HG03280 (cell line): ENCODE measurements around the gene RERE.

Source experiments
- ATAC-seq: cut with Tn5 transposase; IDR thresholded peaks from one replicate; pipeline ENCODE4 v1.9.1; 2021; ENCODE audit warnings: mild to moderate bottlenecking, moderate library complexity; ENCODE audit not compliant: unreplicated experiment

The RERE gene

DNA sequence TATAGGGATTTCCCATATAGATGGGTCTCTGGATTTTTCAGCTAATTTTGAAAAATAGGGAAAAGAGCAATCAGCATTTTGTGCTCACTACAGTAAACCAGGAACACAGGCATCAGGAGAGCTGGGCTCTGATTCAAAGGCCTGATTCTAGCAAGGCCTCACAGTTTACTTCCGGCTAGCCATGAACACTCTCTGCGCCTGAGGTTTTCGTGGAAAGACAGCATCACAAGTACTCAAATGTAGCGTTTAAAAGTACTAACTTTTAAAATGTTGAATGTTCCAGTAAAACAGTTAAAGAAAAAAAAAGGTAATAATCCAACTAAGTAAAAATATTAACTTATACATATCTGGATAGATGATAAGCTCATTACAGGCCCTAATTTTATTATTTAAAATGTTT is 379.0 kb downstream of the RERE start:
- no peak for ATAC-seq

DNA sequence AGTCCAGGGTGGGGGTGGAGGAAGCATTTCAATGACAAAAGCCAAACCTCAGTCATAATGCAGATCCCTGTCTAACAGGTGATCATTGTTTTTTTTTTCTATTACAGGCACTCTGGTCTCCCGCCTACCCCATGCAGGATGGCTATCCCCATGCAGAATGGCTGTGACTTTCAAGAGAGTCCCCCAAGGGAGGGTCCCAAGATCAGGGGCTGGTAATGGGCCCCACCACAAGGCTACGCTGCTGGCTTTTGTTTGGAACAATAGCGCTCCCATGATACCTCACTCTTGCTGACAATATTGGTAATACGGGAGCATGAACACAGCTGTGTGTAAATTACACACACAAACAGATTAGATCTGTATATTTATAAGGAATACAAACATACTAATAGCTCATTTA is 380.1 kb downstream of the RERE start:
- no peak for ATAC-seq

DNA sequence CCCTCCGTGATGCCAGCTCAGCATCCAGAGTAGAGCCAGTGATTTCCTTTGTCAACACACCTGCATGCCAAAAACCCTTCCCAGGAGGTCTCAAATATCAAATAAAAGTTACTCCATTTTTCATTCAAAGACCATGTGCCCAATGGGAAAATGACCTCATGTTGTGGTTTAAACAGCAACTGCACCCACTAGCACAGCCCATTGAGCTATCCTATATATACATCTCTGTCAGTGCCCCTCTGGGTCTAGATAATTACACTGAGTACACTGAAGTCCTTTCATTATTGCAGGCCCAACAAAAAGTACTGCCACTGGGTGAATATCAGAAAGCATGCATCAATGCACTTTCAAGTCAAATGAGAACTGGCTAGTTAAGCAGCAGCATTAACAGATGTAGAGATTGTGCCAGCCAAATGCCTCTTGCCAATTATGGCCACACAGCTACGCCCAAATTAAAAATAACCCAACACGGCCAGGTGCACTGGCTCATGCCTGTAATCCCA is 381.8 kb downstream of the RERE start:
- ATAC-seq: no peak

DNA sequence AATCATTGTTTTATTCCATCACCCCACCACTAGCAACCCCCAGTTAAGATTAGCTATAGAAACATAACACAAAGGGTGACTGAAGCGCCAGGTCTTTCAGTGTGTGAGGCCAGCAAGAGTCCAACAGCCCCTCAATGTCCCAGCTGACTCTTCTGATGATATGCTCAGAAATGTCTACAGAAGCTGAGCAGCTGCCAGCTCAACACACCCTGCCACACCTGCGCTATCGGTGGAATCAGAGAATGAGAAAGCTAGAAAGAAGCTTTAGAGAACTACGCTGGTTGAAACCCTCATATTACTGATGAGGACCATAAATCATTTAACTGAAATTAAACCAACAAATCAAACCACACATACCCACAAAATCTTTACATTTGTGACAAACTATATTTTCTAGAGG is 383.3 kb downstream of the RERE start:
- ATAC-seq: no peak

DNA sequence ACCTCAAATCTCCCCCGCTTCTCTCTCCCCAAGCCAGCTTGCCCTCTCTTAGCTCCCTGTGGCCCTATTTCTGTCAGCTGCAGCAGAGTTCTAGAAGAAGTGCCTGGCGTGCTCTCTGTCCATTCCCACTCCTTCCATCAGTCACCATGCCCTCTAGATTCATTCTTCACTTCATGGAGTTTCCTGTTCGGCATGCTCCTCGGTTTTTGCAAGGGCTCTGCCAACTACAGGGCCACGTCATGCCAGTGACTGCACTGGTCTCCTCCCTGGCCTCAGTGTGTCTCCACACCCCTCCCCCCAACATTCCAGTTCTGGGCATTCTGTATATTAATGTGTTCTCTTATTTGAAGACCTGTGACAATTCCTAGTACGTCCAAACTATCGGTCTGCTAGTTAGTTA is 385.7 kb downstream of the RERE start:
- ATAC-seq: no peak

DNA sequence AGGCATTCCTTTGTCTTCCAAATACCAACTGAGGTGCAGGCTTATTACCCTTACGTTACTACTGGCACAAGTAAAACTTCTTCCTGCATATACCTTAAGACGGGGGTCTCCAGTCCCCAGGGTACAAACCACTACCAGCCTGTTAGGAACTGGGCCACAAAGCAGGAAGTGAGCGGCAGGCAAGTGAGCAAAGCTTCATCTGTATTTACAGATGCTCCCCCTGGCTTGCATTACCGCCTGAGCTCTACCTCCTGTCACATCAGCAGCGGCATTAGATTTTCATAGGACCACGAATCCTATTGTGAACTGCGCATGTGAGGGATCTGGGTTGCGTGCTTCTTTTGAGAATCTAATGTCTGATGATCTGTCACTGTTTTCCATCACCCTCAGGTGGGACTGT is 386.4 kb downstream of the RERE start:
- no peak for ATAC-seq

DNA sequence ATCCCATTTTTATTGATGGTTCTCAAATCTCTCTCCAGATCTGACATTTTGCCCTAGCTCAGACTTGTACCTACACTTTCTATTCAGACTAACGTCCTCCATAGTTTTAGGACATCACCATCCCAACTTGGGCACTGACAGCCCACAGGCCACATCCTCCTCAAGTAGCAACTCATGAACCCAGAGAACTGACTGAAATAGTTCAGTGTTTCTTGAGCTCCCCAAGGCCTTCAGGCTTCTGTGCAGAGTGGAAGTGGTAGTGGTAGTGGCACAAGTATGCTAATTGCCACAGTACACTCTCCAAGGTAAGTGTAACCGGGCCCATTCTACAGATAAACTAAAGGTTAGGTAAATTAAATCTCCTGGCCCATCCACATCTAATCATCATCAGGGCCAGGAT is 387.0 kb downstream of the RERE start:
- no peak for ATAC-seq

DNA sequence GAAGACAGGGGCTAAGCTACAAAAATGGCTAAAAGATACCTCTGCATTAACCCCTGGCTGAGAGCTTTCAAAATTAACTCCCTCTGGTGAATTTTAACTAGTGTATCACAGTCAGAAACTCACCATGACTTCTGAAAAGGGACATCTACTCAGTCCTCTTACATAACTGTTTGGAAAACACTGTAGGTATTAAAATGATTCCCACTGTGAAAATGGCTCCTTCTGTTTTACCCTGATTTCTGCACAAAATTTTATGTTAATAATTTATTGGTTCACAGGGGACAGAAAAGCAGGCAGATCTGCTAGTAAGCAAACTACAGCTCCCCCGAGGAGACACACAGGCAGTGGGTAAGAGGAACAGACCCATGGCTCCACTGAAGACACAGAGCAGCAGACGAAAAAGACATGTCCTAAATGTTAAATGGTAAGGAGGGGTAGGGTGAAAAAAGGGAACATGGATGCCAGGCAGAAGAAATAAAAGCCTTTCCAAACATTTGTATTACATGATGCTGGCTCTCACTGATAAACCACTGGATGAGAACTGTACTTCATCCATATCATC is 387.8 kb downstream of the RERE start:
- no peak for ATAC-seq

DNA sequence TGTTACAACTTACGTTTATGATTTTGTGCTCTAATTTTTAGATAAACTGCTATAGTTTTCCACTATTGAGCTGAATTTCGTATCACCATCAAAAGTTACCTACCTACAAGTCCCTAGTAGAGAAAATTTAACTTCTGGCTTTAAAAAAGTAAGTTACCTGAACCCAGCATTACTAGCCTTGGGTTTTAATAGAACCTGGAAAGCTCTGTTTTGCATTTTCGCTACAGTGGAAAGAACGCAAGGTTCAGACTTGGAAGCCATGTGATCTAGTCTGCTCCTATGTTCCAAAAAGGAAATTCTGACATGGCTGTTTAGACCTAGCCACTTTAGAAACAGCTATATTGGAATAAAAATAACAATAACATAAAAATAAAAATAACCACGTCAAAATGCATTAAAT is 389.0 kb downstream of the RERE start:
- no peak for ATAC-seq

DNA sequence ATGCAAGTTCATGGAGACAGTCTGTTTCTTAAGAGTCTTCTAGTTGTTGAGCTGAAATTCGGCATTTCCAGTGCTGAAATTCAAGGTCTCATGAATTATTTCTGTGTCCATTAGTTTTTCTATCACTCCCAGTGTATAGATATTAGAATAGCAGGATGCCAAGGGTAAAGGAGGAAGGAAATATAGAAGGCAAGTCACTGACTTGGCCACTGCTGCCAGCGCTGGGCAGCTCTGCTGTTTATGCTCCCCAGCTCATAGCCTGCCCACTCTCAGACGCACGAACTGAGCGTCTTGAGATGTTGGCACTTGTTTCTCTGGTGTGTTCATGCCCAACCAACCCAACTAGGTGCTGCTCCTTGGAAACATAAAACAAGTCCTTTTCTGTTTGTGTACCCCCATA is 389.5 kb downstream of the RERE start:
- ATAC-seq: no peak

DNA sequence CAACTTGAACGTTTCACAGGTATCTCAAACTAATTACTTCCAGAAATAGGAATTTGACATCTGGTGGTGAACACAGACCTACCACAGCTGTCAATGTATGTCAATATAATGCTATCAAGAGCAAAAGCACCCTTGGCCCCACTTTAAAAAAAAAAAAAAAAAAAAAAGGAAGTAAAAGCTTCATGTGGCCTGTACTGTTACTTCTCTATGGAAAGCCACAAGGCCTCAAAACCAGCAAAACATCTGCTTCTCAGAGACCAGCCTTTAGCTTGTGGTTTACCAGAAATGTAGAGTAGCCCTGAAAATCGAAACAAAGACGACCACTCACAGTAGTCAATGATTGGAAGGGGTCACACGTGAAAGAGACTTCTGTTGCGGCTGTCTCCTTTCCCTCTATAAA is 389.9 kb downstream of the RERE start:
- ATAC-seq: peak; percentile 63

DNA sequence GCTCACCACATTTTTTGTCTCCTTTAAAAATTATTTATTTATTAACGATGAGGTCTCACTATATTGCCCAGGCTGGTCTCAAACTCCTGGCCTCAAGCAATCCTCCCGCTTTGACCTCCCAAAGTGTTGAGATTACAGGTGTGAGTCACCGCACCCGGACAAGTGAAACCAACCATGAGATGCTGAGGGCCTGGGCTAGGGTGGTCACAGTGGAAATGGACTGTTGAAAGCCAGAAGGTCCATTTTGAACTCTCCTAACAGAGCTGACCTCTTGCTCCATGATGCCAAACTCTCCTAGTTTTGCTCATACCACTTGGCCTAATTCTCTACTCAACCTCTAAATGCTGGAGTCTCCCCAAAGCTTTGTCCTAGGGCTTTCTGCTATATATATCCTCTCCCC is 390.4 kb downstream of the RERE start:
- ATAC-seq: no peak

DNA sequence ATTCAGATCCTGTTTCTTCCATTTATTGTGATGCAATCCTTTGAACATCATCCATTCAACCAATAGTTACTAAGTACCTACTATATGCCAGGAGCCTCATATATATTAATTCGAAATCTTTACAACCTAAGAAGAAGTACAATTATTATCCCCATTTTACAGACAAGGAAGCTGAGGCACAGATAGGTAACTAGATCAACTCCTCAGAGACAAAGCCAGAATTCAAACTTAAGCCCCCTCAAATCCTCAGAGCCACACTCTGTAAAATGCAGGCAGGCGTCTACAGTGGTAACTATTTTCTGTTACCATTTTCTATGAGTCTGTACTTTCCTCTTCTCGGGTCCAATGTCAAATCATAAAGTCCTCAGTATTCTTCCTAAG is 391.7 kb downstream of the RERE start:
- ATAC-seq: no peak

DNA sequence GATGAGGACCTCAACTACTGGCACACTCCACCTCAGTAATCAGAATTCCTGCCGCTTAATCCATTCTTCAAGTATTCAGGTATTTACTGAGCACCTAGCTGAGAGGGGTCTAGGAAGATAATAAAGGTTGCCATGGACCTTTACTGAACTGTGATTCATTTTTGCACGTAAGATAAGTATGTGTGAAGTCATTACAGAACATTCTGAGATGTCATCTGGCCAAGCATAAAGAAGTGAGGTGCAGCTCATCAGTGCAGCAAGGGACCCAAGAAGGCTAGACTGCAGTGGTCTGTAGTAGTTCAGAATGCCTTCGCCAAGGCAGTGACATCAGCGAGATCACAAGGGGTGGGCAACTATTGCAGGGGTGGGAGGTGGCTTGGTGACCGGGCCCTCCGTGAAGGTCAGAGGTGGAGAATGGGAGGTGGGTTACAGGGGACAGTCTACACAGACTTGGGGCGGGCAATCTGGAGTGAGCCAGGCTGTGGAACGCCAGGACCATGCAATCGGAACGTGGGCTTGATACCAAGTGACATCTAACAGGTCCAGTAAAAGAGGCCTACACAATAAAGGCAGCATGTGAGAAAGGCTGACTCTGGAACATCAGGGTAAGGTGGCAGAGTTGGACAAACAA is 392.2 kb downstream of the RERE start:
- no peak for ATAC-seq

DNA sequence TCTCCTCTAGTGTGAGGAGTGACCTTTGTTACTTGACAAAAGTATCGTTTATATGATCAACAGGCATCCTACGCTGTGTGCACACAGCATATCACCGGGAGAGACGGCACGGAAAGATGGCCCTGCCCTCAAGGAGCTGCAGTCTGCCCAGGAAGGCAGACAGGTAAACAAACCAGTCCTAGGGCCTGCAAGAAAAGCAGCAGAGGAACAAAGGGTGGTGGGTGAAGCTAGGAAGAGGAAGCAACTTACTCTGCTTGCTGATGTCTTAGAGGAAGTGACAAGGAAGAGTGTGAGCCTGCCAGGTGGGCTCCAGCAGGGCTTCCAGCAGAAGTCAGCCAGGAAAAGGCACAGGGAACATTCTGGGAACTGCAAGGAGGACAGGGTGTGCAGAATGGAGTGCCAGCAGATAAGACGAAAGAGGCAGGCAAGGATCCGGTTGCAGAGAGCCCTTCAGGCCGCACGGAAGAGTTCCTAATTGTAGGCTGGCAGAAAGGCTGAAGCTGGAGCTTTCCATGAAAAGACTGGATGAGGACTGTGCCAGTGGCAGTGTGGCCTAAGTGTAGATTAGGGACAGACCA is 392.8 kb downstream of the RERE start:
- ATAC-seq: peak; percentile 19

DNA sequence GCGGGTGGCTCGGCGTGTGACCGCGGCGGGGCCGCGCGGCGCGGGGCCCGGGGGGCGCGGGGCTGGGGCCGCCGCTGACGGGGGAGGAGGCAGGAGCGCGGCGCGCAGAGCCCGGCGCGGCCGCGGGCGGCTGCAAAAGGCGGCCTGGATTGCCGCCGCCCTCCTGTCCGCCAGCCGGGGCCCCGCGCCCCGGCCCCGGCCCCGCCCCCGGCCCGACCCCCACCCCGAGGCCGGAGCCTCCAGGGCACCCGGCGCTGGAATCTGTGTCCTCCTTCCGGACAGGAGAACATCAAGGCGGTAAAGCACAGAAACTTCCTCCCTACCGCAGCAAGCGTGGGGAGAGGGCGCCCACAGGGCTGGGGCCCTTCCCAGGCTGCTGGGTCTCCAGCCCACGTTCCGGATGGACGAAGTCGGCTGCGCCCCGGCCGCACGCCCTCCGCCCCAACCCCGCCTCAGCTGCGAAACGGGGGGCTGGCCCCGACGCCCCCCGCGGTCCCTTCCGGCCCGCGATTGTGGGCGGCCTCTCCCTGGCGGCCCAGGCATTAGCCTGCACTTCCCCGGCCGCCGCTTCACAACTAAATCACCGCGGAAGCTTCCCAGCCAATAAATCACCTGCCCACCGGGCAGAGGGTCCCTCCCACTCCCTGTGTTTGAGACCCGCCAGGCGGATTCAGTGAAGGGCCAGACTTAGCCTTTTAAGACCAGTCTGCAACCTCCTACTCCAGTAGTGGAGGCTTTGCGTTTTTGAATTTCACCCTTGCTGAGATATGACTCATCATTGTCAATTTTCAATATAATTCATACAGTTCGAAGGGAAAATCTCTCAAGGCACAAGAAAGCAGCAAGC is 393.5 kb downstream of the RERE start:
- peak; percentile 29 for ATAC-seq

DNA sequence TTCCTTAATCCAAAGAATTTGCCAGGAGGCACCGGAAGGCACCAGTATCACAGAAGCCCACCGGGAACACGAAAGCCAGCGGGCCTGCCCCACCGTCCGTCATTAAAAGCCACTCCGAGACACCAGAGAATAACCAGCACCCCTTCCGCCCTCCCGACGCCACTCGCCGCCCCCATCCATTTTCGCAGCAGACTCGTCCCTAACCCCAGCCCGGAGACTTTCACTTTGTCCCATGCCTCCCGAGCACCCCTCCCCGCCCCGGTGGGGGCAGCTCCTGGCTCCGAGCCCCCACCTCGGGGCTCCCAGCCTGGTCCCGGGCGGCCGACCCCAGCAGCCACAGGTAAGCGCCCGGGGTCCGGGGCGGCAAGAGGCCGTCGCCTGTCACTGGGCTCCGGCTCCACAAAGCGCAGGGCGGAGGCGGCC is 394.2 kb downstream of the RERE start:
- ATAC-seq: no peak

DNA sequence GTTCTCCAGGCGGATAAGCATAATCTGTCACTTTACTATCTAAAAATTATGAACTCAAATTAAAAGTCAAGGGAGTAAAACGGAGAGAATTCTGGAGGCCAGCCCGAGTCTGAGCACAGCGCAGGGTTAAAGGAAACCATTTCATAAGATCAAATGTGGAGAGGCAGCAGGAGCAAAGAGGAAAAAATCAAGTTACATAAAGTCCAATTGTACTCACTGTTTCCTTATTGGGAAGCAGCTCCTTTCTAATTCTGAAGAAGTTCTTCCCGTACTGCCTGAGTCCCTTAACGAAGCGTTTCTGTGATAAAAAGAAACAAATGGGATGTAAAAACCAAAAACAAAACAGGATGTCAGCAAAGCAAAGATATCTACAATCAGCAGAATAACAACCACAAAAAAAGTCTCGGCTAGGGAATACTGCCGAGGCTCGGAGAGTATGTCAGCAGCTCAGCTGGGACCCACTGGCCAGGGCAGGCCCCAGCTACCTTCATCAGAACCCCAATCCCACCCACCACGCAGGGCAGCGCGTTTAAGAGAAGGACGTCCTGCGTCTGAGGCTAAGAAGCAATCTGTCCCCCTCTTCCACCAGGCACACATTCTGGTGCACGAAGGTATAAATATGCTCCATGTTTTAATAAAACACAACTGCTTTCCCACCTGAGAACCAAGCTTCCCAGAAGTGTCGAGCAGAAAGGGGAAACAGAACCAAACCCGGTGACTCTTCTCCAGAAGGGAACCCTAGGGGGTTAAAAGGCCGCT is 394.8 kb downstream of the RERE start:
- no peak for ATAC-seq

DNA sequence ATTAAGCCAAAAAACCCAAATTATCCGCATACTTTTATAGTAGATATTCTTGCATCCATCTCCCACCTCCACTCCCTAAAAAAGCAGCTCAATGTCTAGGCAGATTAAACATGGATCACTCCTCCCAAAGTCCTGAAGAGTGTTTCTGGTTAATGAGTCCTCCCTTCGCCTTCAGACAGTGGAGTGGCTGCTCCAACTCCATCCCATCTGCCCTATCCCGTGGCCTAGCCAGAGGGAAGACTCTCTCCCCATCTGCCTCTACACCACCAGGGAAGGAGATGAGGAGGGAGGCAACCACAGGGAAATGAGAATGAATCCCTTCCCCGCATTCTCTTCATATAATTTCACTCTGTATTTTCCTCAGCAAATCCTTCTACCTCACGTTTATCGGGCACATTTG is 395.7 kb downstream of the RERE start:
- ATAC-seq: no peak

DNA sequence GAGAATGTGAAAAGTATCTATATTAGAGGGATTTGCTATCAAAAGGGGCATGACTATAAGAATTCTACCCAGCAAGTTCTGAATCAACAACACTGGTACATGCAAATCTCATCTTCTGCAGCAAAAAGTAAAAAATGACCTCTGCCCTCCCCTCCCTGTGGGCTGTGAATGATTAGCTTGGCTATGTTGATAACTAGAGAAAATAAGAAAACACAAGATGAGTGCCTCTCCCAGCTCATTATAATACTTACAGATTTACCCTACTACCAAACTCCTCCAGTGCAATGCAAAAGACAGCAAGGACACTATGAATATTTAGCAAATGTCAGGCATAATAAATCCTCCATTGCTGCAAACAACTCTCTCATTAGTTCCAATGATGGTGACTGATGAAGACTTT is 397.1 kb downstream of the RERE start:
- ATAC-seq: no peak

DNA sequence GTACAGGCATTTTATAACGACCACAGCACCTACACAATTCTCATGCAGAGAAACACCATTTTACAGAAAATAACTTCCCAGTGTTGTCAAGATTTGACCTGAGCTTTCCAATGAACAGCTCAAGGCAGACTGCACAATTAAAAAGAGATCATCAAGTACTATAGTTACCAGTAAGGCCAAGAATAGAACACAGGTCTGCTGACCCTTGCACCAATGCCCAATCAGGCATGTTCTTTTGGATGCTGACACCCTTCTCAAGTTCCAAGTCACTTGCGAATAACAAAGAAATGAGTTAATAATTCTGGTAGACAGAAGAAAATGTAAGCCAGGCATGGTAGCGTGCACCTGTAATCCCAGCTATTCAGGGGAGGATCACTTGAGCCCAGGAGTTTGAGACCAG is 397.6 kb downstream of the RERE start:
- ATAC-seq: no peak
